ENCODE data around the gene GPR37L1. TPM values are rescaled to one million over a fixed set of nuclear protein-coding genes. Genes with fewer than 3 reads are reported as not detected.
"Not testable (repeated sequence)": the region's sequence is repeated elsewhere in the genome, so short reads cannot be mapped to it uniquely, and the experiment has no call there.

Gene GPR37L1
- polyA plus RNA-seq, 4 donors = 0.10 to 0.37 (median 0.22) TPM; not detected in 1

DNA sequence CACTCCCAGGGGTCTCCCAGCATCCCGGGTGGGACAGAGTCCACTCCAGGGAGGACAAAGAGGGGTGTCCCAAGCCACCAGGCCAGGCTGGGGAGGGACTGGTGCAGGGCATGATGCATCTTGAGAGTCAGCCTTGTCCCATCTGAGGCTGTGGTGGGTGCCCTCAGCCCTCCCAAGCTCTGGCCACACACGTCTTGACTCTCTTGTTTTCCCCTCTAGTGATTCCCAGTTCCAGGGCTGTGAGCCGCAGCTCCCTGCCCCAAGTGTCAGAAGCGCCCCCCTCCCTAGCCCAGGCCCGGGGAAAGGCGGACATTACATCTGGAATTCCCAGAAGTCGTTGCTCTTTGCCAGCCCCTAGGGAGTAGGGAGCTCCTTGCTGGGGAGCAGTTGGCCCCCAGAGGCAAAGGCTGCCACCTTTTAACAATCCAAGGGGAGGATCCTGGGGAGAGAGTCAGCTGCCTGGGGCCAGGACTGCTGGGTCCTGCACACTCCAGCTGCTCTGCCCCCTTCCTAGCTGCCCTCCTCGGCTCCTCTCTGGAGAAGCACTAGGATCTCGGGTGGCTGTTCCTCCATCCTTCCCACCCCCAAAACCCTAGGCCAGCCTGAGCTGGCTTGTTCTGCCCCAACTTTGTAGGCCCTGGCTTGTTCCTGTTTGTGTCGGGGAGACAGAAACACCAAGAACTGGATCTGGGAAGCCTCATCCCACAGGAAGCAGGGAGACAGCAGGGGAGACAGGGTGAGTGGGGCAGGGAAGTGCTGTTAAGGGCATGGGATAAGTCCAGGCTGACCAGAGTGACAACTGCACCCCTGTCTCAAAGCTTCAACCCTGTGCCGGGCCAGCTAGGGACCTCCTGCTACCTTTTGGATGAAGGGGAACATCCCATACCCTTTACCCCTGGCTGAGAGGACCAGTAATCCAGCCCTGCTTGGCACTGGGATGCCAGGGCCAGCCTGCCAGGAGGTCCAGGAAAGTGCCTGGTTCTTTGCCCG, 40.9 kb downstream of the GPR37L1 start:
- FAIRE-seq (no peak), DNase-seq (no peak)
- H3K36me3 ChIP-seq (ENCODE audit: control insufficient read depth in 3 of 3, insufficient read depth in 2 of 3, low read depth in 1 of 3, low read length in 3 of 3) = no peaks in the 10 kb centered on the region
- H3K9me3 ChIP-seq (ENCODE audit: control insufficient read depth in 2 of 2, insufficient read depth in 1 of 2, low read depth in 1 of 2, low read length in 1 of 2) = no peaks in the 10 kb centered on the region
- H3K4me1 ChIP-seq (ENCODE audit: control insufficient read depth in 3 of 3, insufficient read depth in 2 of 3, low read depth in 1 of 3, low read length in 2 of 3) = peaks cover 0 to 12% (median 2%) of the 10 kb centered on the region in 3 donors
- no peaks in the 10 kb centered on the region for H3K27me3 ChIP-seq (ENCODE audit: control insufficient read depth in 3 of 3, insufficient read depth in 3 of 3, low read length in 3 of 3)
- WGBS, 3 donors = 72 to 77% (median 73%) methylated on average over 11 to 12 of the region's 12 CpGs
- peak overlapping the region in 2 of 3 donors; percentile 11 to 46 for H3K27ac ChIP-seq (ENCODE audit: low read depth in 1 of 3, low read length in 2 of 3)
- no peak overlapping the region for H3K4me3 ChIP-seq (ENCODE audit: low read depth in 1 of 3, low read length in 3 of 3)

DNA sequence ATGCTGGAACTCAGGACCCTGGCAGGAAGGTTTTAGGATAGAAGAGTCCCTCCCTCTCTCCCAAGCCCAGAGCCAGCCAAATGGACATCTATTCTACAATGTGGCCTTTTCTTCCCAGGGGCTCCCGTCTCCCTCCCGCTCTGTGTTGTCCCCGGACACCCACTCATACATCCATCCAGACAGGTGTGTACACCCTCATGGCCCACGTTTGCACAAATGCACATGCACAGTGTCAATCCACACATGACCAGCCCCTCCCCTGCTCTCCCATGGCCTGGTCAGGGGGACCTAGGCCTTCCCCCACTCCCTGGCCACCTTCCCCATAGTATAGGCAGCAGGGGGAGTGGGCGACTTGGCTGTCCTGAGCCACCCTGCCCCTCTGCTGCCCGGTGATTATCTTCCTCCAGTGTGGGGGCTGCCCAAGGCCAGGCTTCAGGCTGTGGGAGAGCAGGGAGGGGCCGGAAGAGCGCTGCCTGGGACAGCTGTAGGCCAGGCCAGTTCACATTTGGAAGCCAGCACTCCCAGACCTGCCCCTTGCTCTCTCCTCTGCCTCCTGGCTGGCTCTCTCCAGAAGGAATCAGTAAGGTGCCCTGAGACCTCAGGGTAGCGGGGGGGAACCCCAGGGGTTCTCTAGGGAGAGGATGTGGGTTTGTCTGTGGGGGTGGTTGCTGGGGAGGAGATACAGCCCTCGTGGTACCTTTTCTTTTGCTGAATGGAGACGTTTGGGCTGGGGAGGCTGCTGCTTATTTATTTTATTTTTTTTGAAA, 41.7 kb downstream of the GPR37L1 start:
- WGBS, 3 donors = 67 to 74% (median 73%) methylated on average over 11 of the region's 11 CpGs
- H3K36me3 ChIP-seq (ENCODE audit: control insufficient read depth in 3 of 3, insufficient read depth in 2 of 3, low read depth in 1 of 3, low read length in 3 of 3) = no peaks in the 10 kb centered on the region
- no peak overlapping the region for H3K27ac ChIP-seq (ENCODE audit: low read depth in 1 of 3, low read length in 2 of 3)
- H3K27me3 ChIP-seq (ENCODE audit: control insufficient read depth in 3 of 3, insufficient read depth in 3 of 3, low read length in 3 of 3) = no peaks in the 10 kb centered on the region
- peaks cover 0 to 12% (median 2%) of the 10 kb centered on the region in 3 donors for H3K4me1 ChIP-seq (ENCODE audit: control insufficient read depth in 3 of 3, insufficient read depth in 2 of 3, low read depth in 1 of 3, low read length in 2 of 3)
- FAIRE-seq (no peak), DNase-seq (peak in 1 of 2 donors; percentile 53)
- H3K4me3 ChIP-seq (ENCODE audit: low read depth in 1 of 3, low read length in 3 of 3) = no peak overlapping the region
- no peaks in the 10 kb centered on the region for H3K9me3 ChIP-seq (ENCODE audit: control insufficient read depth in 2 of 2, insufficient read depth in 1 of 2, low read depth in 1 of 2, low read length in 1 of 2)

DNA sequence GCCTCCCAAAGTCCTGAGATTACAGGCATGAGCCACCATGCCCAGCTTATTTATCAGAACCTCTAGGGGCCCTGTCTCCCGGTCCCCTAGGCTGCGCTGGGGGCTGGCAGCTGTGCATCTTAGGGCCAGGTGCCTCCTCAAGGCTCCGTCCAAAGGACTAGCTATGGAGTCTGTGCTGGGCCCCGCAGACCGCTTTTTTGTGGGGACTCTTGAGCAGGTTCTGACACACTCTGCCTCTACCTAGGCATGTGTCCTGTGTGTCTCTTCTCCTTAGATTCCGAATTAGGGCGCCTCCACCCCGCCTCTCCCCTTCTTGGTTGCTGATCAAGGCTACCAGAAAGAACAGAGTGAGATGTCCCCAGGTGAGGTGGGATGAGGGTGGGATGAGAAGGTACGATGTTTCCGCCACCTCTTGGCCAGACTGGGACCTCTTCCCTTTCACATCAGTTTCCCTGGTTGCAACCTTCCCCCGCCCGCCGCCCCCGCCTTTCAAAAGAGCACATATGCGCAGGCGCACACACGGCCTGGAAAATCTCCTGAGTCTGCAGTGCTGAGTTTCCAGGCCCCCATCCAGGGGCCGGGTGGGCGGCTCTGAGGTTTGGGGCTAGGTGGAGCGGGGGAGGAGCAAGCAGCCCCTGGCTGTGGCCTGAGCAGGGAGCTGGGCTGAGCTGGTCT, 42.7 kb downstream of the GPR37L1 start:
- H3K9me3 ChIP-seq (ENCODE audit: control insufficient read depth in 2 of 2, insufficient read depth in 1 of 2, low read depth in 1 of 2, low read length in 1 of 2) = no peaks in the 10 kb centered on the region
- FAIRE-seq (no peak), DNase-seq (no peak)
- WGBS, 3 donors = 77 to 88% (median 80%) methylated on average over 18 to 20 of the region's 20 CpGs
- peaks cover 0 to 12% (median 2%) of the 10 kb centered on the region in 3 donors for H3K4me1 ChIP-seq (ENCODE audit: control insufficient read depth in 3 of 3, insufficient read depth in 2 of 3, low read depth in 1 of 3, low read length in 2 of 3)
- H3K36me3 ChIP-seq (ENCODE audit: control insufficient read depth in 3 of 3, insufficient read depth in 2 of 3, low read depth in 1 of 3, low read length in 3 of 3) = no peaks in the 10 kb centered on the region
- H3K4me3 ChIP-seq (ENCODE audit: low read depth in 1 of 3, low read length in 3 of 3) = no peak overlapping the region
- no peaks in the 10 kb centered on the region for H3K27me3 ChIP-seq (ENCODE audit: control insufficient read depth in 3 of 3, insufficient read depth in 3 of 3, low read length in 3 of 3)
- H3K27ac ChIP-seq (ENCODE audit: low read depth in 1 of 3, low read length in 2 of 3) = no peak overlapping the region

DNA sequence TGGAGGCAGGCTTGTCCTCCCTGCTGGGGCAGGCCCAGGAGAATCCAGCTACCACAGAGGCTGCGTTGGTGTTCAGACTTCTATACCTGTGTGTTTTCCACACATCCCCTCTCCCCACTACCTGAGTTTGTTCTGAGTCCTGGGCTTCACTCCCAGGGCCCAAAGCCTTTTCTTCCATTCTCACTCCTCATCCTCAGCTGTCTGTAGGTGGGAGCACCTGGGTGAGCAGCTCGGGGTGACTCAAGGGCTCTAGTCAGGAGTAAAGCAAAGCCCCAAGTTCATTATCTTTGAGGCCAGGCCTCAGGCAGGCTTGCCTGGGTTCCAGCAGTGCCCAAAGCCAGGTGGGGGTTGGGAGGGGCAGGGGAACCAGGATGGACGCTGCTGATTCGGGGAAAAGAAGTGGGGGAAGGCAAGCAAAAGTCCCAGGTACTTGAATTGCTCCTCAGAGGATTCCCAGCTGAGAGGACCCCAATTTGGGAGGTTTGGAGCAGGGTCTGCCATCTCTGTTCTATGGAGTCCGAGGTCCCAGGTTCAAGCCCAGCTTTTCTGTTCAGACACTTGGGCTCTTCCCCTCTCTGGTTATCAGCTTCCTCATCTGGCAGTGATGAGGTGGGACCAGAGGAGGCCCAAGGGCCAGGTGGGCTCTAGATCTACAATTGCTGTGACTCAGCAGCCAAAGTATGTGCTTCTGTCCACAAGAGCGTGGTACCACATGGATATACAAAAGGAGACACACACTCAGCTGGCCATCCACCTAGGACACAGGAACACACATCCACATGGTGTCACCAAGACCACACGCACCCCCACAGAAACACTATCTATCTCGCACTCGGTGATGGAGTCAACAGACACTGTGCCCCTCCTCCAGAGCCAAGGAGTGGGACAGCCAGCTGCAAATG, 43.5 kb downstream of the GPR37L1 start:
- H3K9me3 ChIP-seq (ENCODE audit: control insufficient read depth in 2 of 2, insufficient read depth in 1 of 2, low read depth in 1 of 2, low read length in 1 of 2) = no peaks in the 10 kb centered on the region
- no peak overlapping the region for H3K27ac ChIP-seq (ENCODE audit: low read depth in 1 of 3, low read length in 2 of 3)
- 87 to 93% (median 91%) methylated on average over 9 of the region's 9 CpGs for WGBS, 3 donors
- H3K4me3 ChIP-seq (ENCODE audit: low read depth in 1 of 3, low read length in 3 of 3) = no peak overlapping the region
- H3K36me3 ChIP-seq (ENCODE audit: control insufficient read depth in 3 of 3, insufficient read depth in 2 of 3, low read depth in 1 of 3, low read length in 3 of 3) = no peaks in the 10 kb centered on the region
- H3K27me3 ChIP-seq (ENCODE audit: control insufficient read depth in 3 of 3, insufficient read depth in 3 of 3, low read length in 3 of 3) = no peaks in the 10 kb centered on the region
- no peak for DNase-seq
- peaks cover 0 to 12% (median 2%) of the 10 kb centered on the region in 3 donors for H3K4me1 ChIP-seq (ENCODE audit: control insufficient read depth in 3 of 3, insufficient read depth in 2 of 3, low read depth in 1 of 3, low read length in 2 of 3)
- no peak for FAIRE-seq

DNA sequence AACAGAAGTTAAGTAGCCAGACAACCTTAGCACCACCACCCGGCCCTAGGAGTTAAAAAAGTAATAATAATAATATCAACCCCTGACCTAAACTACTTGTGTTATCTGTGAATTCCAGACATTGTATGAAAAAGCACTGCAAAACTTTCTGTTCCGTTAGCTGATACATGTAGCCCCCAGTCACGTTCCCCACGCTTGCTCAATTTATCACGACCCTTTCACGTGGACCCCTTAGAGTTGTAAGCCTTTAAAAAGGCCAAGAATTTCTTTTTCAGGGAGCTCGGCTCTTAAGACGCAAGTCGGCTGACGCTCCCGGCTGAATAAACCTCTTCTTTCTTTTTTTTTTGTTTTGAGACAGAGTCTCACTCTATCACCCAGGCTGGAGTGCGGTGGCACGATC, 44.3 kb downstream of the GPR37L1 start:
- FAIRE-seq; H3K27me3 ChIP-seq (ENCODE audit: control insufficient read depth in 3 of 3, insufficient read depth in 3 of 3, low read length in 3 of 3); DNase-seq; H3K4me3 ChIP-seq (ENCODE audit: low read depth in 1 of 3, low read length in 3 of 3); H3K27ac ChIP-seq (ENCODE audit: low read depth in 1 of 3, low read length in 2 of 3); H3K36me3 ChIP-seq (ENCODE audit: control insufficient read depth in 3 of 3, insufficient read depth in 2 of 3, low read depth in 1 of 3, low read length in 3 of 3); H3K9me3 ChIP-seq (ENCODE audit: control insufficient read depth in 2 of 2, insufficient read depth in 1 of 2, low read depth in 1 of 2, low read length in 1 of 2): not testable (repeated sequence)
- WGBS, 3 donors = 77 to 90% (median 87%) methylated on average over 12 to 13 of the region's 13 CpGs
- H3K4me1 ChIP-seq (ENCODE audit: control insufficient read depth in 3 of 3, insufficient read depth in 2 of 3, low read depth in 1 of 3, low read length in 2 of 3) = peaks cover 0 to 12% (median 2%) of the 10 kb centered on the region in 3 donors

DNA sequence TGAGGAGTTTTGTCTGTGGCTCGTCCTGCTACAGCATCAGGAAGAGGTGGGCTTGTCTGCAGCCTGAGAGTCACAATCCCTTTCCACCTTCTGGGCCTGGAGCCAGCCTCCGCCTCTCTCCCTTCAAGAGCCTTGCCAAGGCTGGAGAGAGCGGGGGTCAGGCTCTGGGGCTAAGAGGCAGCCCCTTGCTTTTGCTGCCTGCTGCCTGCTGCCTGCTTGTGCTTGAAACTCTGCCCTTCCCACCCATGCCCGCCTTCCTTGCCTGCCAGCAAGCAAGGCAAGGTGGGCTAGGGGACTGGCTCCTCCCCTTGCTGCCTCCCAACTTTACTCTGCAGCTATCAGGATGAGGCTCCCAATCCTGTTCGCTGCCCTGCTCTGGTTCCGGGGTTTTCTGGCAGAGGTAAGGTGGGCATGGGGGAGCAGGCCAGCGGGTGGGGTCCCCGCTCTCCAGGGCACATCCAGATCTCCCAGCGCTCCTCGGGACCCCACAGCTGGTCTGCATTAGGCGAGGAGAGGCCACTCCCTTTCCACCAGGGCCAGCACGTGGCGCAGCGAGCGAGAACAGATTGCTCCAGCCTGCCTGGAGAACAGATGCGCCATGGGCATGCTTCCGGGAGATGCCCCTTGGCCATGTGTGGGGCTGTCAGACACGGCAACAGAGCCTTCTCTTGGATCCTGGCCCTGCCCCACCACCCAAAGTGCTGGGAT, 45.1 kb downstream of the GPR37L1 start:
- WGBS, 3 donors = 33 to 54% (median 41%) methylated on average over 18 of the region's 18 CpGs
- no peak for FAIRE-seq

DNA sequence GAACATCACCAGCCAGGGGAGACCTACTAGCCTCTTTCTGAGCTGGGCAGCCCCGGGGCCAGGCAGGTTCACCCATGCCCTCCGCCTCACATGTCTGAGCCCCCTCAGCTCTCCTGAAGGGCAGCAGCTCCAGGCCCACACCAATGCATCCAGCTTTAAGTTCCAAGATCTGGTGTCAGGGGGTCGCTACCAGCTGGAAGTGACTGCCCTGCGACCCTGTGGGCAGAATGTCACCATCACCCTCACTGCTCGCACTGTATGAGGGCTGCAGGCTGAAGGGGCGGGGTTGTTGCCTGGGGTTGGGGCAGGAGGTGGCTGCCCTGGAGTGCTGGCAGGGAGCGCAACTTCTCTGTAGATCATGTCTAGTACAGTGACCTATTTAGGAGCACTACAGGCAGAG, 46.1 kb downstream of the GPR37L1 start:
- no peak for DNase-seq
- Histone ChIP-seq H3K4me1 (ENCODE audit: control insufficient read depth in 3 of 3, insufficient read depth in 2 of 3, low read depth in 1 of 3, low read length in 2 of 3) (peaks cover 0 to 2% (median 0%) of the 10 kb centered on the region in 3 donors), H3K9me3 (ENCODE audit: control insufficient read depth in 2 of 2, insufficient read depth in 1 of 2, low read depth in 1 of 2, low read length in 1 of 2) (no peaks in the 10 kb centered on the region), H3K36me3 (ENCODE audit: control insufficient read depth in 3 of 3, insufficient read depth in 2 of 3, low read depth in 1 of 3, low read length in 3 of 3) (no peaks in the 10 kb centered on the region), H3K27ac (ENCODE audit: low read depth in 1 of 3, low read length in 2 of 3) (no peak overlapping the region), H3K4me3 (ENCODE audit: low read depth in 1 of 3, low read length in 3 of 3) (no peak overlapping the region), H3K27me3 (ENCODE audit: control insufficient read depth in 3 of 3, insufficient read depth in 3 of 3, low read length in 3 of 3) (no peaks in the 10 kb centered on the region)
- 93 to 97% (median 94%) methylated on average over 7 of the region's 7 CpGs for WGBS, 3 donors
- FAIRE-seq = no peak

More for the DNA sequence above, 45.1 kb downstream of the GPR37L1 start:
- Histone ChIP-seq H3K4me1 (ENCODE audit: control insufficient read depth in 3 of 3, insufficient read depth in 2 of 3, low read depth in 1 of 3, low read length in 2 of 3) (peaks cover 0 to 6% (median 2%) of the 10 kb centered on the region in 3 donors), H3K27ac (ENCODE audit: low read depth in 1 of 3, low read length in 2 of 3) (no peak overlapping the region), H3K36me3 (ENCODE audit: control insufficient read depth in 3 of 3, insufficient read depth in 2 of 3, low read depth in 1 of 3, low read length in 3 of 3) (no peaks in the 10 kb centered on the region), H3K4me3 (ENCODE audit: low read depth in 1 of 3, low read length in 3 of 3) (no peak overlapping the region), H3K27me3 (ENCODE audit: control insufficient read depth in 3 of 3, insufficient read depth in 3 of 3, low read length in 3 of 3) (no peaks in the 10 kb centered on the region), H3K9me3 (ENCODE audit: control insufficient read depth in 2 of 2, insufficient read depth in 1 of 2, low read depth in 1 of 2, low read length in 1 of 2) (no peaks in the 10 kb centered on the region)
- DNase-seq = no peak
